CD4-positive, alpha-beta memory T cell (primary cell): ENCODE data around the gene DUS1L. TPM values are rescaled to one million over a fixed set of nuclear protein-coding genes. Genes with fewer than 3 reads are reported as not detected.

Source experiments
- CTCF ChIA-PET: fragments of 350-600 bp; sonication (Branson Sonifier 250); formaldehyde crosslinking; loops from one replicate; lab custom pipeline; 2021; ENCODE audit warnings: inconsistent platforms; ENCODE audit not compliant: partially characterized antibody; lab: Charles Lee
- POLR2A ChIA-PET: fragments of 350-600 bp; sonication (Branson Sonifier 250); formaldehyde crosslinking; loops from one replicate; lab custom pipeline; 2021; ENCODE audit not compliant: partially characterized antibody; lab: Charles Lee
- DNase-seq, 5 donors: peaks; one replicate each; pipeline versions ENCODE4 v3.0.0 to v3.0.0-alpha.2; 2020 to 2022; ENCODE audit warnings: mixed read lengths in 1 of 5
- H3K27ac ChIP-seq: one replicate; pipeline ENCODE4 v1.7.0; 2013; ENCODE audit warnings: low read depth, low read length
- H3K27me3 ChIP-seq: 2 replicates; pipeline ENCODE4 v1.7.0; 2013; ENCODE audit warnings: mild to moderate bottlenecking, low read length, moderate library complexity; ENCODE audit not compliant: insufficient read depth
- H3K36me3 ChIP-seq: 2 replicates; pipeline ENCODE4 v1.7.0; 2013; ENCODE audit warnings: mild to moderate bottlenecking, low read length, moderate library complexity; ENCODE audit not compliant: insufficient read depth
- H3K4me1 ChIP-seq: 2 replicates; pipeline ENCODE4 v1.7.0; 2013; ENCODE audit warnings: mild to moderate bottlenecking, low read length, moderate library complexity; ENCODE audit not compliant: insufficient read depth
- H3K4me3 ChIP-seq, 2 donors: one replicate each; pipeline ENCODE4 v1.7.0; 2013; ENCODE audit warnings: low read length in 2 of 2, mild to moderate bottlenecking in 1 of 2
- H3K9me3 ChIP-seq, 2 donors: one replicate each; pipeline ENCODE4 v1.7.0; 2013; ENCODE audit warnings: low read length in 2 of 2, control low read depth in 1 of 2; ENCODE audit not compliant: control insufficient read depth in 1 of 2
- H3K27ac Mint-ChIP-seq, 7 donors: one replicate each; pipeline ENCODE4 v1.8.0; 2020 to 2021; ENCODE audit warnings: mixed read lengths in 7 of 7, mild to moderate bottlenecking in 6 of 7, inconsistent platforms in 3 of 7, moderate library complexity in 3 of 7
- H3K27me3 Mint-ChIP-seq, 2 donors: one replicate each; pipeline ENCODE4 v1.8.0; 2020 to 2021; ENCODE audit warnings: mixed read lengths in 2 of 2
- H3K36me3 Mint-ChIP-seq, 2 donors: one replicate each; pipeline ENCODE4 v1.8.0; 2020 to 2021; ENCODE audit warnings: mixed read lengths in 2 of 2, inconsistent platforms in 1 of 2, mild to moderate bottlenecking in 1 of 2
- H3K4me1 Mint-ChIP-seq, 4 donors: one replicate each; pipeline ENCODE4 v1.8.0; 2020 to 2021; ENCODE audit warnings: mixed read lengths in 4 of 4, mild to moderate bottlenecking in 1 of 4
- H3K4me3 Mint-ChIP-seq, 8 donors: one replicate each; pipeline ENCODE4 v1.8.0; 2020 to 2021; ENCODE audit warnings: mixed read lengths in 8 of 8, mild to moderate bottlenecking in 7 of 8, moderate library complexity in 6 of 8, inconsistent platforms in 3 of 8
- H3K9me3 Mint-ChIP-seq, 8 donors: one replicate each; pipeline ENCODE4 v1.8.0; 2020 to 2021; ENCODE audit warnings: mixed read lengths in 8 of 8, mild to moderate bottlenecking in 5 of 8, inconsistent platforms in 3 of 8, moderate library complexity in 1 of 8
- intact Hi-C: fragments of 100-400 bp; cut with micrococcal nuclease; formaldehyde crosslinking; loops from one replicate; pipeline ENCODE4 v1.15.1; 2023
- polyA plus RNA-seq, 2 donors: library from polyadenylated mRNA; unstranded; fragments of 300-500 nt; fragmentation: Illumina TruSeq; gene quantifications; one replicate each; pipeline ENCODE4 v1.2.3, GENCODE V29; 2021
- total RNA-seq, 2 experiments: library from RNA; stranded (reverse); gene quantifications; one replicate each; pipeline ENCODE4 v1.2.3, GENCODE V29; 2021

Gene DUS1L
- total and polyA plus RNA-seq, 4 experiments from 2014 or later: 48.1 to 141 (median 139) TPM

DNA sequence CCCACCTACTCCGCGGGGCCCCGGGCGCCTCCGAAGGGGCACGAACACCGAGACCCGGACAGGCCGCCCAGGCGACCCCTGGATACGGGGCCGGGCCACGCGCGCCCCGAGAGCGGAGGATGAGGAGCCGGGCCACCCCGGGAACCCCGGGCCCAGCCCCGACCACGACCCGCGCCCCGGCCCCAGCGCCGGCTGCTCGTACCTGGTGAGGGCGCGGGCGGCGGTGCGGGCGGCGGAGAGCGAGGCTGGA lies 32.2 kb upstream of the DUS1L start:
- Mint-ChIP-seq H3K27me3 (no peaks in the 10 kb centered on the region), H3K27ac (peak overlapping the region in 1 of 7 donors; percentile 22), H3K36me3 (peaks cover 3% of the 10 kb centered on the region in 2 donors), H3K4me3 (peak overlapping the region in 7 of 8 donors; percentile 35 to 82 (median 67)), H3K4me1 (peaks cover 0 to 20% (median 2%) of the 10 kb centered on the region in 4 donors), H3K9me3 (no peaks in the 10 kb centered on the region)
- Histone ChIP-seq H3K9me3 (no peaks in the 10 kb centered on the region), H3K27ac (peak overlapping the region; percentile 78), H3K36me3 (peaks cover 6% of the 10 kb centered on the region), H3K27me3 (no peaks in the 10 kb centered on the region), H3K4me1 (peaks cover 20% of the 10 kb centered on the region), H3K4me3 (peak overlapping the region in 1 of 2 donors; percentile 50)
- intact Hi-C loops: loop anchor here (1.0 to 5.0 kb wide), 7 partner anchors 28 to 416 kb away; partner anchors contain the start of genes ARL16, CENPX, DCXR and GPS1
- no peak for DNase-seq
- ChIA-PET CTCF (interaction anchor here (1.8 kb wide), 1 partner anchor 30 kb away, joined by 7 read pairs; no protein-coding TSS in a partner anchor), POLR2A (interaction anchor here (0.6 to 3.6 kb wide), 12 partner anchors 10 to 67 kb away, joined by 3 to 50 read pairs (median 8); partner anchors contain the start of genes DCXR, DUS1L, GPS1 and RAC3)

DNA sequence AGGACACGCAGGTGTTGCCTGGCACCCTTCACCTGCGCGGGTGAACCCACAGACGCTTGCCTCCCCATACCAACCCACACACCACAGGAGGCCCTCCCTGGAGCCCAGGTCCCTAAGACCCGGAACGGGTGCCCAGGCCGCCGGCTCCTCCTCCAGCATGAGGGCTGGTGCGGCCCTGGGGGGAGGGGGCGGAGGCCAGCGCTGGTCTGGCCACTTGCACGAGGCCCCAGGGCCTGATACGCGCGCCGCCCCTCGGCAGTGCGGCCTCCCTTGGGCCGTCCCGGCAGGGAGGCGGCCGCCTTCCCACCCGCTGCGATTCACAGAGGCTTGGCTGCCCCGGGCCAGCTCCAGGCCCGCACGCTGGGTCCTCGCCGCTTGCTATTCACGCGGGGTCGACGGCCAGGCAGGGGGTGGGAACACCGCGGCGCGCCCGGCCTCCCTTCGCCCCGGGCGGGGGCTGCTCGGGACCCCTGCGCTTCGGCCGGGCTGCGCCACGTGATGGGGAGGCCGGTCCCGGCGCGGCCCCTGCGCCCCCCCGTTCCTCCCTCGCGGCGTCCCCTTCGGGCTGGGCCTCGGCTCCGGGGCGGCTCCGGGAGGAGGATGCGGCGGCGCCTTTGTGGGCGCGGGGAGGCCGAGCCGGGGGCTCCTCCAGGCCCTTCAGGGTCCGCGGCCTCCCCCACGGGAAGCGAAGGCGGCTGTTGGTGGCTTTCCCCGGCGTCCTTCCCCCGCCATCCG lies 31.7 kb upstream of the DUS1L start:
- CTCF ChIA-PET: interaction anchor here (0.6 to 1.8 kb wide), 2 partner anchors 9 to 30 kb away, joined by 4 to 7 read pairs; no protein-coding TSS in a partner anchor

DNA sequence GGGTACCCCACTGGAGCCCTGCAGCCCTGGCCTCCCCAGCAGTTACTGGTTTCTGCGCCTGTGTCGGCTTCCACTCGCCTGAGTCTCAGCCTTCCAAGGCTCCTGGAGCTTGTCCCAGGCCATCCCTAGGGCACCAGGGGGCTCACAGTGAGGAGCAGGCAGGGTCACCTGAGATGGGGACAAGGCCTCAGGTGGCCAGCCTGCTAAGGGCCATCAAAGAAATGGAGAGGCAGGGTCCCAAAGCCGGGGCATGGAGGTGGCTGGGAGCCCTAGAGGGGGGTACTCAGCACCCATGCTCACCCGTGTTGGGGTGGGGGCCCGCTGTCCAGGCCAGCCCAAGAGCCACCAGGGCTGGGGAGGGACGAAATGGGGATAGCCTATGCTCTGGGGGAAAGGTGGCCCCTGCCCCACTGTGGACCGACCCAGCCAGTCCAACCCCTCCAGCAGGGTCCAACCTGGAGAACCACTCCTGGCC lies 31.1 kb upstream of the DUS1L start:
- no peaks in the 10 kb centered on the region for H3K27me3 ChIP-seq
- H3K4me1 ChIP-seq: peaks cover 20% of the 10 kb centered on the region
- H3K27ac ChIP-seq: peak overlapping the region; percentile 78
- no peaks in the 10 kb centered on the region for H3K27me3 Mint-ChIP-seq
- ChIA-PET POLR2A (interaction anchor here (0.6 to 2.2 kb wide), 4 partner anchors 11 to 119 kb away, joined by 4 to 31 read pairs (median 8); no protein-coding TSS in a partner anchor), CTCF (interaction anchor here (0.6 kb wide), 1 partner anchor 10 kb away, joined by 4 read pairs; no protein-coding TSS in a partner anchor)
- intact Hi-C loops: loop anchor here (5.0 kb wide), 3 partner anchors 44 to 414 kb away; partner anchors contain the start of genes ARL16, CENPX, GPS1 and HGS
- H3K36me3 ChIP-seq: peaks cover 11% of the 10 kb centered on the region
- DNase-seq: peak in 1 of 5 donors; percentile 28
- no peaks in the 10 kb centered on the region for H3K9me3 Mint-ChIP-seq
- no peaks in the 10 kb centered on the region for H3K9me3 ChIP-seq
- H3K36me3 Mint-ChIP-seq: peaks cover 3 to 4% of the 10 kb centered on the region in 2 donors
- H3K4me1 Mint-ChIP-seq: peaks cover 0 to 20% (median 2%) of the 10 kb centered on the region in 4 donors
- H3K27ac Mint-ChIP-seq: peak overlapping the region in 3 of 7 donors; percentile 22 to 55 (median 29)
- H3K4me3 Mint-ChIP-seq: peak overlapping the region in 7 of 8 donors; percentile 34 to 75 (median 63)
- peak overlapping the region; percentile 23 to 50 for H3K4me3 ChIP-seq

More for the DNA sequence above, 31.7 kb upstream of the DUS1L start:
- peaks cover 6% of the 10 kb centered on the region for H3K36me3 ChIP-seq
- Mint-ChIP-seq H3K36me3 (peaks cover 3% of the 10 kb centered on the region in 2 donors), H3K4me3 (peak overlapping the region in 7 of 8 donors; percentile 34 to 75 (median 63)), H3K9me3 (no peaks in the 10 kb centered on the region), H3K27me3 (no peaks in the 10 kb centered on the region), H3K4me1 (peaks cover 0 to 20% (median 2%) of the 10 kb centered on the region in 4 donors), H3K27ac (peak overlapping the region in 3 of 7 donors; percentile 22 to 55 (median 29))
- H3K9me3 ChIP-seq: no peaks in the 10 kb centered on the region
- peak overlapping the region; percentile 78 for H3K27ac ChIP-seq
- POLR2A ChIA-PET: interaction anchor here (0.6 to 3.6 kb wide), 13 partner anchors 10 to 119 kb away, joined by 3 to 50 read pairs (median 8); partner anchors contain the start of genes DCXR, DUS1L and RAC3
- H3K4me3 ChIP-seq: peak overlapping the region; percentile 23 to 50
- peaks cover 20% of the 10 kb centered on the region for H3K4me1 ChIP-seq
- peak in 1 of 5 donors; percentile 24 for DNase-seq
- H3K27me3 ChIP-seq: no peaks in the 10 kb centered on the region
- intact Hi-C loops: loop anchor here (5.0 kb wide), 3 partner anchors 45 to 415 kb away; partner anchors contain the start of genes ARL16, CENPX, GPS1 and HGS

DNA sequence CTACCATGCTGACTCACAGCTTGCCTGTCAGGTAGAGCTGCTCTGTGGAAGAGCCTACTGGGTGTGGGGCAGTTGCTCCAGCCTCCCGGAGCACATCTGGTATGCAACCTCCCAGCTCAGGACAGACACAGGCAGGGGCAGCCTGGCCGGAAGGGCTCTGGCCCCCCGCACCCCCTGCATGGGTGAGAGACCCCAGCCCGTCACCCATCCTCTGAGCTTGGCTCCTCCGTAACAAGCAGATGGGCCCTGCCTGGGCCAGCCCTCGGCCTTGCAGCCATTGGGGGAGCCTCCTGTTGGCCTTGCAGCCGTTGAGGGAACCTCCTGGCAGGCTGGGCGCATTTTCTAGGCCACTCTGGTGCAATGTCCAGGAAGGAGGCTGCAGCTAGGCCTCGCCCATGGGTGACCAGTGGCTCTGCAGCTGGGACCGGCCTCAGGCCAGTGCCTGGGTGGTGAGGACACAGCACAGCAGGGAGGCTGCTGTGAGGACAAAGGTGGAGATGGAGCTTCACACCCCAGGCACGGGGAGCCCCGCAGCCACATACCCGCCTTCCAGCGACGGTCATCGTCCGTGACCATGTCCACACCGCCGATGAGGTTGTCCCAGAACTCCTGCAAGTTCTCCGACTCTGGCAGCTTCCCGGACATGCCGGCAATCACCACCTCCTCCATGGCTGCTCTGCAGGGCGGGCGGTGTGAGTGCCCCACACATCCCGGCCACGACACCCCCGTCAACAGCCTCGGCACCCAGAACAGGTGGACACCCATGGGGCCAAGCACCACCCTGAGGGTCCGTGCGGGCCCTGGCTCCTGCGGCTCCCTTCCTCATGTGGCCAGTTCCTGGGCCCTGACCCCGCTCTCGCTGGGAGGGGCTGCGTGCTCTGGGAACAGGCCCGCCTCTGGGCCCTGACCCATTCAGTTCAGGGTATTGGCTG lies 30.4 kb upstream of the DUS1L start:
- H3K27ac Mint-ChIP-seq: no peak overlapping the region
- H3K36me3 ChIP-seq: peaks cover 14% of the 10 kb centered on the region
- H3K9me3 ChIP-seq: no peaks in the 10 kb centered on the region
- H3K4me3 Mint-ChIP-seq: peak overlapping the region in 6 of 8 donors; percentile 21 to 59 (median 57)
- peak in 1 of 5 donors; percentile 32 for DNase-seq
- POLR2A ChIA-PET: interaction anchor here (1.5 kb wide), 2 partner anchors 10 to 31 kb away, joined by 5 to 6 read pairs; no protein-coding TSS in a partner anchor
- H3K4me3 ChIP-seq: no peak overlapping the region
- intact Hi-C loops: loop anchor here (5.0 kb wide), 3 partner anchors 44 to 414 kb away; partner anchors contain the start of genes ARL16, CENPX, GPS1 and HGS
- H3K27me3 Mint-ChIP-seq: no peaks in the 10 kb centered on the region
- peaks cover 0 to 20% (median 2%) of the 10 kb centered on the region in 4 donors for H3K4me1 Mint-ChIP-seq
- H3K27me3 ChIP-seq: no peaks in the 10 kb centered on the region
- CTCF ChIA-PET: interaction anchor here (1.0 kb wide), 1 partner anchor 66 kb away, joined by 3 read pairs; no protein-coding TSS in a partner anchor
- H3K27ac ChIP-seq: no peak overlapping the region
- peaks cover 3 to 7% of the 10 kb centered on the region in 2 donors for H3K36me3 Mint-ChIP-seq
- H3K4me1 ChIP-seq: peaks cover 20% of the 10 kb centered on the region
- no peaks in the 10 kb centered on the region for H3K9me3 Mint-ChIP-seq

DNA sequence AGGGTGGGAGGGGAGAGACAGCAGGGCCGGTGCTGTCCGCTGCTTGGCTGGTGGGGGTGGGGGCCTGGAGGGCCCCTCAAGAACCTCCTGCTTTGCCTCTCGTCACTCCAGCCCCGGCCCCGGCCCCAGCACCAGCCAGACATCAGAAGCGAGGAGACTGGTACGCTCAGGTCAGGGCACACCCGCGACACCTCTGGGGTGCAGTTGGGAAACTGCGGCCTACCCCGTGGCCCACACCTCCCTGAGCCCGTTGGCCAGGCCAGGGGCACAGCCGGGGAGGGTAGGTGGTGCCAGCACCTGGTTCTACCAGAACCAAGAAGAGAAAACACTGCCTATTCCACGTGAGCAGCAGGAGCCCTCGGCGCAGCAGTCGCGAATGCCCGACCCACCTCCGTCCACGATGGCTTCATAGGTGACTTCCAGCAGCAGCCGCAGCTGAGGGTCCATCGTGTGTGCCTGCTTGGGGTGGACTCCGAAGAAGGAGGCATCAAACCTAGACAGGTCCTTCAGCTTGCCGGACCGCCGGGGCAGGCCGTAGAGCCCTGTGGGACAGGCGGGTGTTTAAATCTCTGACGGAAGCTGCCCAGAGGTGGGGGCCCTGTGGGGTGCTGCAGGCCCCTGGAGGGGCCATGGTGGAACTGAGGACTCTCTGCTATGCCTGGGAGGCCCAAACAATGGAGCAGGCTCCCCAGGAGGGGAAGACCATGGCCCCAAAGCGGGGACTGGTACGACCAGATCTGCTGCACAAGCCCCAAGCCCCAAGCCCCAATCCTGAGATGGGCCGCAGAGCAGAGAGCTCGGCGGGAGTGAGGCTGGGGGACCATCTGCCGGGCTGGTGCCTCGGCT lies 29.6 kb upstream of the DUS1L start:
- peak in 1 of 5 donors; percentile 30 for DNase-seq
- Histone ChIP-seq H3K9me3 (no peaks in the 10 kb centered on the region), H3K27ac (no peak overlapping the region), H3K36me3 (peaks cover 23% of the 10 kb centered on the region), H3K4me3 (no peak overlapping the region), H3K4me1 (peaks cover 20% of the 10 kb centered on the region), H3K27me3 (no peaks in the 10 kb centered on the region)
- H3K4me1 Mint-ChIP-seq: peaks cover 0 to 20% (median 2%) of the 10 kb centered on the region in 4 donors
- H3K9me3 Mint-ChIP-seq: no peaks in the 10 kb centered on the region
- ChIA-PET CTCF (interaction anchor here (1.0 kb wide), 1 partner anchor 65 kb away, joined by 3 read pairs; no protein-coding TSS in a partner anchor), POLR2A (interaction anchor here (1.5 kb wide), 1 partner anchor 11 kb away, joined by 5 read pairs; no protein-coding TSS in a partner anchor)
- intact Hi-C loops: loop anchor here (5.0 kb wide), 3 partner anchors 43 to 413 kb away; partner anchors contain the start of genes ARL16, CENPX, GPS1 and HGS
- no peak overlapping the region for H3K27ac Mint-ChIP-seq
- H3K36me3 Mint-ChIP-seq: peaks cover 3 to 7% of the 10 kb centered on the region in 2 donors
- peak overlapping the region in 2 of 8 donors; percentile 42 to 59 for H3K4me3 Mint-ChIP-seq
- H3K27me3 Mint-ChIP-seq: no peaks in the 10 kb centered on the region
